Mesendoderm (in vitro differentiated cells): ENCODE results near the gene PI4K2A.
"Not testable (repeated sequence)": the region's sequence is repeated elsewhere in the genome, so short reads cannot be mapped to it uniquely, and the experiment has no call there.

Source experiments
- DNase-seq: peaks from one replicate; pipeline ENCODE4 v3.0.0; 2013
- H2AK5ac ChIP-seq: 2 replicates; pipeline ENCODE4 v1.6.1; 2013; ENCODE audit warnings: low read length, inconsistent platforms
- H2BK120ac ChIP-seq: 2 replicates; pipeline ENCODE4 v1.6.1; 2013; ENCODE audit warnings: low read depth, mild to moderate bottlenecking, low read length, moderate library complexity, mixed read lengths
- H2BK15ac ChIP-seq: replicated peaks from 2 replicates; pipeline ENCODE4 v1.6.1; 2013; ENCODE audit warnings: low read depth, mild to moderate bottlenecking, moderate library complexity
- H2BK5ac ChIP-seq: 2 replicates; pipeline ENCODE4 v1.6.1; 2013; ENCODE audit warnings: low read length, inconsistent platforms
- H3K18ac ChIP-seq: 2 replicates; pipeline ENCODE4 v1.6.1; 2013; ENCODE audit warnings: mild to moderate bottlenecking, low read length, mixed read lengths
- H3K23ac ChIP-seq: one replicate; pipeline ENCODE4 v1.6.1; 2013; ENCODE audit warnings: low read length
- H3K27ac ChIP-seq: 2 replicates; pipeline ENCODE4 v1.5.1; 2013; ENCODE audit warnings: low read depth, mild to moderate bottlenecking, inconsistent platforms, low read length, moderate library complexity
- H3K27me3 ChIP-seq: 2 replicates; pipeline ENCODE4 v1.6.1; 2013; ENCODE audit warnings: low read length, control low read depth, mild to moderate bottlenecking, inconsistent platforms; ENCODE audit not compliant: insufficient read depth, poor library complexity
- H3K36me3 ChIP-seq: 2 replicates; pipeline ENCODE4 v1.6.1; 2013; ENCODE audit warnings: low read length, inconsistent platforms; ENCODE audit not compliant: control insufficient read depth, insufficient read depth
- H3K4ac ChIP-seq: one replicate; pipeline ENCODE4 v1.6.1; 2013; ENCODE audit warnings: low read depth, mild to moderate bottlenecking, low read length, moderate library complexity
- H3K4me1 ChIP-seq: 2 replicates; pipeline ENCODE4 v1.6.1; 2013; ENCODE audit warnings: low read depth, low read length, inconsistent platforms; ENCODE audit not compliant: control insufficient read depth
- H3K4me2 ChIP-seq: 2 replicates; pipeline ENCODE4 v1.6.1; 2013; ENCODE audit warnings: low read length
- H3K4me3 ChIP-seq: 2 replicates; pipeline ENCODE4 v1.5.1; 2013; ENCODE audit warnings: mild to moderate bottlenecking, low read length
- H3K56ac ChIP-seq: one replicate; pipeline ENCODE4 v1.6.1; 2013; ENCODE audit warnings: low read length
- H3K79me1 ChIP-seq: 2 replicates; pipeline ENCODE4 v1.6.1; 2013; ENCODE audit warnings: low read length, inconsistent platforms
- H3K79me2 ChIP-seq: 2 replicates; pipeline ENCODE4 v1.6.1; 2013; ENCODE audit warnings: mild to moderate bottlenecking, low read length; ENCODE audit not compliant: control insufficient read depth, insufficient read depth
- H3K9ac ChIP-seq: 2 replicates; pipeline ENCODE4 v1.6.1; 2013; ENCODE audit warnings: low read length, inconsistent platforms
- H4K5ac ChIP-seq: one replicate; pipeline ENCODE4 v1.6.1; 2013; ENCODE audit warnings: low read length
- H4K8ac ChIP-seq: one replicate; pipeline ENCODE4 v1.6.1; 2013; ENCODE audit warnings: low read depth, mild to moderate bottlenecking, control low read depth, low read length, moderate library complexity
- WGBS: extraction: QIAGEN DNeasy Blood & Tissue Kit; methylation state at CpG from one replicate; pipeline ENCODE4 v1.1.7; 2013; ENCODE audit warnings: low lambda C conversion rate, missing lambda C conversion rate; ENCODE audit not compliant: insufficient coverage; ENCODE audit errors: extremely low coverage; 5-methylcytosine and 5-hydroxymethylcytosine counted together

Gene PI4K2A

GRCh38 chr10:97690133-97690532 is 49.7 kb downstream of the PI4K2A start:
- no CpG with 5 or more reads among the region's 3 CpGs for WGBS
- Histone ChIP-seq H3K56ac (no peak overlapping the region), H3K9ac (no peak overlapping the region), H4K5ac (no peak overlapping the region), H3K79me1 (no peaks in the 10 kb centered on the region), H2BK15ac (no peak overlapping the region), H3K4ac (no peak overlapping the region), H3K4me3 (no peak overlapping the region), H3K4me2 (no peak overlapping the region), H3K36me3 (no peaks in the 10 kb centered on the region), H2BK120ac (no peak overlapping the region), H3K18ac (no peak overlapping the region), H4K8ac (no peak overlapping the region), H2AK5ac (no peak overlapping the region), H3K4me1 (peaks cover 3% of the 10 kb centered on the region), H2BK5ac (no peak overlapping the region), H3K23ac (no peak overlapping the region), H3K79me2 (no peaks in the 10 kb centered on the region), H3K27me3 (no peaks in the 10 kb centered on the region), H3K27ac (no peak overlapping the region)
- no peak for DNase-seq

- H3K23ac ChIP-seq, H2AK5ac ChIP-seq, H3K9ac ChIP-seq, H3K4me3 ChIP-seq, H3K56ac ChIP-seq, H3K27me3 ChIP-seq, H4K5ac ChIP-seq, H3K4me2 ChIP-seq, DNase-seq, H4K8ac ChIP-seq, H3K36me3 ChIP-seq, H3K4me1 ChIP-seq, H2BK120ac ChIP-seq, H3K79me1 ChIP-seq, H3K79me2 ChIP-seq, H3K4ac ChIP-seq, H3K18ac ChIP-seq, H2BK5ac ChIP-seq, H3K27ac ChIP-seq, H2BK15ac ChIP-seq: not testable (repeated sequence)
- WGBS, result no CpG with 5 or more reads among the region's 11 CpGs
Measured at GRCh38 chr10:97698072-97698655, 57.7 kb downstream of the PI4K2A start.

DNA sequence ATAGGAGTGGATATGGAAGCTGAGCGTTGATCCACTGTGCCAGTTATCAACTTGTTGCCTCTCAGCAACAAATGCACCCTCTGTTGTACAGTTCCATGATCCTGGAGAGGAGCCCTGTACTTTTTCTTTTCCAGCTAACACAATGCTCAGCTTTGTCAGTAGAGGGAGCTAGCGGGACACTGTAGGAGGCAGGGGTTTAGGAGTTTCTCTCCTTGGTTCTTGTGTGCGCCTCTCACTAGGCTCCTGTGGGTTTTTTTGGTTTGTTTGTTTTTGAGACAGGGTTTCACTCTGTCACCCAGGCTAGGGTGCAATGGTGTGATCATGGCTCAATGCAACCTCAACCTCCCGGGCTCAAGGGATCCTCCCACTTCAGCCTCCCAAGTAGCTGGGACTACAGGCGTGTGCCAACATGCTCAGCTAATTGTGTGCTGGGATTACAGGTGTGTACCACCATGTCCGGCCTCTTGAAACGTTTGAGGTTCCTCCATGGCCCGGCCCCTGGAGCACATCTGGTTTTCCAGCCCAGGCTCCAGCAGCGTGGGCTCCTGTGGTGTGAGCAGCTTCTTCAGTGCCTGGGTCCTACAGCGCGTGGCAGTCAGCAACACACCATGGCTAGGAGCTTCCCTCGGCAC is 61.1 kb downstream of the PI4K2A start:
- Histone ChIP-seq H3K27me3 (no peaks in the 10 kb centered on the region), H3K18ac (no peak overlapping the region), H3K27ac (no peak overlapping the region), H3K4me2 (no peak overlapping the region), H3K79me1 (no peaks in the 10 kb centered on the region), H3K56ac (no peak overlapping the region), H3K4me1 (no peaks in the 10 kb centered on the region), H2BK5ac (no peak overlapping the region), H2BK120ac (no peak overlapping the region), H2AK5ac (no peak overlapping the region), H3K4ac (no peak overlapping the region), H4K5ac (no peak overlapping the region), H3K36me3 (no peaks in the 10 kb centered on the region), H3K4me3 (no peak overlapping the region), H2BK15ac (no peak overlapping the region), H3K23ac (no peak overlapping the region), H4K8ac (no peak overlapping the region), H3K79me2 (no peaks in the 10 kb centered on the region), H3K9ac (no peak overlapping the region)
- peak; percentile 80 for DNase-seq
- no CpG with 5 or more reads among the region's 12 CpGs for WGBS

GRCh38 chr10:97703398-97704067 is 63.1 kb downstream of the PI4K2A start:
- Histone ChIP-seq H3K56ac (no peak overlapping the region), H3K23ac (no peak overlapping the region), H3K79me2 (no peaks in the 10 kb centered on the region), H2BK120ac (no peak overlapping the region), H3K36me3 (no peaks in the 10 kb centered on the region), H3K4me2 (no peak overlapping the region), H3K18ac (no peak overlapping the region), H2AK5ac (no peak overlapping the region), H3K27ac (no peak overlapping the region), H3K4me1 (no peaks in the 10 kb centered on the region), H3K4ac (no peak overlapping the region), H2BK5ac (no peak overlapping the region), H4K8ac (no peak overlapping the region), H2BK15ac (no peak overlapping the region), H3K27me3 (no peaks in the 10 kb centered on the region), H3K79me1 (no peaks in the 10 kb centered on the region), H4K5ac (no peak overlapping the region), H3K9ac (no peak overlapping the region), H3K4me3 (no peak overlapping the region)
- no peak for DNase-seq
- no CpG with 5 or more reads among the region's 7 CpGs for WGBS

GRCh38 chr10:97704341-97704740 is 63.9 kb downstream of the PI4K2A start:
- Histone ChIP-seq H3K4me3 (no peak overlapping the region), H4K8ac (no peak overlapping the region), H3K18ac (no peak overlapping the region), H3K56ac (no peak overlapping the region), H3K36me3 (no peaks in the 10 kb centered on the region), H3K23ac (no peak overlapping the region), H3K4me2 (no peak overlapping the region), H3K79me2 (no peaks in the 10 kb centered on the region), H2BK15ac (no peak overlapping the region), H3K79me1 (no peaks in the 10 kb centered on the region), H3K27ac (no peak overlapping the region), H3K9ac (no peak overlapping the region), H3K4me1 (no peaks in the 10 kb centered on the region), H2BK5ac (no peak overlapping the region), H3K4ac (no peak overlapping the region), H2AK5ac (no peak overlapping the region), H2BK120ac (no peak overlapping the region), H4K5ac (no peak overlapping the region), H3K27me3 (no peaks in the 10 kb centered on the region)
- peak; percentile 56 for DNase-seq
- WGBS, result no CpG with 5 or more reads among the region's 1 CpG
